ENCODE data around the gene PAFAH2.

Gene PAFAH2

DNA sequence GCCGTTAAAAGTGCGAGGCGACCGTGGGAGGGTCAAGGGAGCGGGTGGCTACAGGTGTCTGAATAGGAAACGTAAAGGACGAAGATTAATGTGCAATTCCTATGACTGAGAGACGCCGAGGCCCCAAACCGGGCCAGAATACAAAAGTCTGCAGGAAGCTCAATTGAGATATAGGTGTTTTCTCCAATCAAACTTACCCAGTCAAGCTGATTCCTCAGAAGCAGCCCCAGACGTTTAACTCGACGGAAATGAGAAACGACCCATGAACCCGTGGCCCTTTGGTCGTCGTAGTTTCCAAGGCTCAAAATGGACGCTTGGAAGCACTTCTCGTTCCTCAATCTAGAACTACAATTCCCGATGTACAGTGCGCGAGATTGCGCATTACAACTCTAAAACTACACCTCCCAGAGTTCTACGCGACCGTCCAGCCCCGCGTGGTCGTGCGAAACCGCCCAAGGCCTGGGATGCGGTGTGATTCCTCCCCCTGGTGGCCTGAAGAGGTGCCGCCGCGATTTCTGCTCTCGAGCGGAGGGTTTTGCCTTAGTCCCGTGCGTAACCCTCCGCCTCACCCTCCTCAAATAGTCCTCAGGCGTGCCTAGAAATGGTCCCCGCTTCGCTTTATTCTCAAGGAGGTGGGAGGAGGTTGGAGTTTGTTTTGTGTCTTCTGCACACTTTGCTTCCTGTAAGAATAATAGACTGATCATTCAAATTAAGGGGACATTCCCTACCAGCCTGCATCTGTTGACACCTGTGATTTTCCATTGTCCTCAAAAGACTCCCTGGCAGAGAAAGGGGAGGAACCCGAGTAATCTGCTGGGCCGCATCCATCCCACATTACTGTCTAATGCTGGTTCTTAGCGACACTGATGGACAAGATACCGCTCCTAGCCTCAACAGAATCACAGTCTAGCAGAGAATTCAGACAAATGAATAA lies at the start of gene PAFAH2:
PAFAH2 (minus strand) TSS at position 236 of the 934 bp plus-strand sequence. CDS start 7,247 bp downstream, outside the sequence.
- peak; percentile 97 for DNase-seq (ENCODE audit: low spot score)

DNA sequence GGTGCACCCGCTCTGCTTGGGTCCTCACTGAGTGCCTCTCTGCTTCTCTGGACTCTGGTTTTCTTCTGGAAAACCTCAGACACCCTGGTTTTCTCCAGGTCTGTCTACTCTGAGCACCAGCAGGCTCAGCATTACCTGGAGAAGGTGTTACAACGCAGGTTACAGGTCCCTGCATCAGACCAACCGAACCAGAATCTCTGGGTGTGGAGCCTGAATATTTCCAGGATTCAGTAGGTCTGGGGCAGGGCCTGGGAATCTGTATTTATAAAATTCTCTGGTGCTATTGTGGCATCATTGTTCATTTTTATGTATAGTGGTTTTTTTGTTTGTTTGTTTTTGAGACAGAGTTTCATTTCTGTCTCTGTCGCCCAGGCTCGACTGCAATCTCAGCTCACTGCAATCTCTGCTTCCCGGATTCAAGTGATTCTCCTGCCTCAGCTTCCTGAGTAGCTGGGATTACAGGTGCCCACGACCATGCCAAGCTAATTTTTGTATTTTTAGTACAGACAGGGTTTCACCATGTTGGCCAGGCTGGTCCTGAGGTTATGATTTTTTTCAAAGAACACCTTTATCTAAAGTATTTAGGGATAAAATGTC lies 49.5 kb upstream of the PAFAH2 start:
- no peak for DNase-seq (ENCODE audit: low spot score)

DNA sequence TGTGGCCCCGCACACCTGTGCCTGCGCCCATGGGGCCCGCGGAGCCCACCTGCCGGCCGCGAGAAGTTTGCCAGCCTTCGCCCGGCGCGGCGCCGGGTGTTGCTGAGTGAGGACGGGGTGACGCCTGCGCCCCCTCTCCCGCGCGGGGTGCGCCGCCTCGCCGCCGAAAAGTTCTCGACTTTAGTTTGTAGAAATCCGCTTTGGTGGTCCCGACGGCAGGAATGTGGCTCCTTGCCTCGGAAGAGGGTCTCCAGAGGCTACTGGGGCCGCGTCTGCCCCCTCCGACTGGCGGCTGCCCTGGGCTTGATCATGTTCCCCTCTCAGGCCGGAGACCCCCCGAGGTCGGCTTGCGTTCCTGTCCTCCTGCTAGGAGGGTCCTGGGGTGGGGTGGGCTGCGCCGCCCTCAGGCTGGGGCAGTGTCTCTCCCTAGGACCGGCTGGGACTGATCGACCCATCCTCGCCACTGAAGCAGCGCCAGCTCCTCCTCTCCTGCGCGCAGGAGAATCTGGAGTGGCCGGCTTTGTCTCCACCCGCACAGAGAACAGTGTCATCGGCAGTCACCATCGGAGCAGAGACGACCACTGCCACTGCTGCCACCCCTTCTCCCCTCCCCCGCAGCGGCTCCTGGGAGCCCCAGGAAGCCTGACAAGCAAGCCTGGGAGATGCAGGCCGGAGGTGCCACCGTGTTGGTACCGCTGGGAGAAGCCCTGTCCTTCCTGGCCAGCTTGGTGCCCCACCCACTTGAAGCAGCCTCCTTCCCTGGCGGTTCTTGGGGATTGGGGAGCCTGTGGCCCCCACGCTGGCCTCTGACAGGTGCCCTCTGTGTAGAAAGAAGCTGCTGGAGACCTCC lies 48.6 kb upstream of the PAFAH2 start:
- no peak for DNase-seq (ENCODE audit: low spot score)

DNA sequence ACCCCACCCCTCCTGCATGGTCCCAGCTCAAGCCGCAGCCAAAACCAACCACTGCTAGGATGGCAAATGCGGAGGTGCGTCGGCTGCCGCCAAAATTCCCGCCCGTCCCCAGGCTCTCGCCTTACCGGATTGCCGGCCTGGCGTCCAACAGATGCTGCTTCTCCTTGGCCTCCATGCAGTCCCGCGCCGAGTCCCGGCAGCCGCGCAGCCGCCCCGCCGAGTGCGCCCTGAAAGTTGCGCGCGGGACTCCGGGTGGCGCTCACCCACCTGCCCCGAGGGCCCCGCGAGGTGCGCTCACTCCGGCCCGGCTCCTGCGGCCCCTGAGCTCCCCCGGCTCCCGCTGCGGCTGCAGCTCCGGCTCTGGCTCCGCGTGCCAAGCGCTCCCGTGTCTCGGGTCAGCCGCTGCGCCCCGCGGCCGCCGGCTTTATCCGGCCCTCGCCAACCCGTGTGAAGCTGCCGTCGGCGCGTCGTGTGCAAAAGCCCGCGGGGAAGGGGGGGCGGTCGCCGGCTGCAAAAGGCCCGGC lies 47.9 kb upstream of the PAFAH2 start, which contains the start of gene SLC30A2:
SLC30A2 (minus strand) TSS at position 397 of the 524 bp plus-strand sequence; CDS start at position 175, 222 bp downstream.
- DNase-seq (ENCODE audit: low spot score), result peak; percentile 68

DNA sequence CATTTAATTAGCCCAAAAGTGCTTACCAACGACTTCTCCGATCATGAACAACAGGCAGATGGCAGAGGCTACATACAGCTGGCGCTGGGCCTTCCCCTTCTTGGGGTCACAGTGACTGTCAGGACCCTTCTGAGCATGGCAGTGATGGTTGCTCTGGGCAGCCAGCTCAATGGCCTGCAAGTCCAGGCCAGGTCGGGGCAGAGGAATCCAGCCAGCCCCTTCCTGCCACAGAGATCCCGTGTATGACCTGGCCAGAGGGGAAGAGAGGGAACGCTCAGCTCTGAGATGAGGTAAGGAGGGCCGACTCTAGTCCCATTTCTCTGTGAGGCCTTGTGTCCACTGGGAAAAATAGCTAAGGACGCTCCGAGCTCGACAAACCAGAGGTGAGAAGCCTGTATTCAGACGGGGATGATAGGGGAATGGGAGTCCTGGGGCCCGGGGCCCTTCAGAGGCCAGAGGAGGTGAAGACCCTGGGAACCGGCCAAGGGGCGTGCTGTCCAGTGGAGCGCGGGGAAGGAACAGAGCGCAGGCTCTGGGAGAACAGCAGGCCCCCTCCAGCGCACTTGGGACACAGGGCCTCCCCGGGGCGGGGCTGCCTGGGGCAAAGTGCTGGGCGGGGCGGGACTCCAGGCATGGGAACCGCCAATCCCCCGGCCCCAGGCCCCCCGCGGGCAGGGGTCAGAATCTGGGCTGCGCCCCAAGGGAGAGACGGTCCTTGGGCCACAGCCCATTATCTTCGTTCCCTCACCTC lies 47.3 kb upstream of the PAFAH2 start:
- no peak for DNase-seq (ENCODE audit: low spot score)

DNA sequence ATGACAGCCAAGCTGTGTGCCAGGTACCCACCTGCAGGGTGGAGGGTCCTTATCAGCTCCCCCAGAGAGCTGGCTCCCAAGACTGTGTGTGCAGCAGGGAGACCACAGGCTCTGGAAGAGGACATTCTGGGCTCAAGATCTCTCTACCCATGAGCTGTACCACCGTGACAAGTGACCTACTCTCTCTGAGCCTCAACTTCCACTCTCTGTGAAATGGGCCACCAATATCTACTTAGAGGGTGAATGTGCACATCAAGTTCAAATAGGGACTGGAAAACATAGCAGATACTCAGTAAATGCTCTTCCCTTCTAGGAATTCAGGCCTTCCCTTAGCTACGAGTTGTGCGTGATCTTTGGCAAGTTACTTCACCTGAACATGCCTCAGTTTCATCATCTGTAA lies 46.6 kb upstream of the PAFAH2 start:
- DNase-seq (ENCODE audit: low spot score), result no peak

DNA sequence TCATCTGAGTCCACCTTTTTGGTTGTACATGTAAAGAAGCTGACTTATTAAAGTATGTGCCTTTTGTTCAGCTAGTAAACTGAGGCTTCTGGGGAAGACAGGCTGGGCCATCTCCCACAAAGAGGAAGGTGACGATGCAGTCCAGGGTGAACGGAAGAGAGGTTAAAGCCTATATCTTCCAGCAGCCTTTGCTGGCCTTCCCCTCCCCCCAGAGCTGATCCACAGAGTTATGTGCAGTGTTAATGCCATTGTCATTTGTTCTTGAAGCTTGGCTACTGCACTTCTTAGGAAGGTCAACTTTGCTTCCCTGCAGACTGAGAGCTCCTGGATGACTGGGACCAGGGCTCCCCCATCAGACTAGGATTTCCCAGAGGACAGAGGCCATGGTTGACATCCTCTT lies 45.9 kb upstream of the PAFAH2 start:
- no peak for DNase-seq (ENCODE audit: low spot score)

DNA sequence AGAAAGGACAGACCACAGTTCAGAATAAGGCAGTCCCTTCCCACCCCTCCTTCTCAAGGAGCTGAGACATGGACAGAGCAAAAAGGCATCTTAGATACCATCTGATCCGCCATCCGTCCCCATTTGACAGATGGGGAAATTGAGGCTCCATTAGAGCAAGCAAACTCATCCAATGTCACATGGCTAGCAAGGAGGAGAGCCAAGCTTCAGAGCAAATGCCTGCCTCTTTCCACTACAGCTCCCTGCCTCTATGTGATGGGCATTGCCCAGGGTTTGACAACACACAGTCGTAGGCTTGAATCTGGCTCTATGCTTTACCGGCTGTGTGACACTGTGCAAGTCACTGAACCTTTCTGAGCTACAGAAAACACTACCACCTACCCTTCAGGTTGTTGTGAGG lies 44.1 kb upstream of the PAFAH2 start:
- DNase-seq (ENCODE audit: low spot score), result no peak

DNA sequence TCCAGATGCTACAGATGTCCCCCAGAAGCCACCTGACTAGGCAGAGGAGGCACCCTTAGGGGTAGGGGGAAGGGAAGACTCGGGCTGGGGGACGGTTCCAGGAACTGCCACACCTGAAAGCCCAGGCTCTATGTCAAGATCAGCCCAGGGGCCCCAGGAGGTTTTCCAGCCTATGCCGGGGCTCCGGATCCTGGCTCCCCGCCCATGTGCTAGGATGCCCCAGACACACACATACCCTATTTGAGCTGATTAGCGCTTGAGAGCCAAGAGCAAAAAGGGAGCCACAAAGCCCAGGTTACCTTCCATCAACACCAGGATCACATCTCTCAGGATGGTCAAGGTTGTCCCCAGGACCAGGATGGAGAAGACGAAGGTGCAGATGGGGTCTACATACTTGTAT lies 43.5 kb upstream of the PAFAH2 start:
- no peak for DNase-seq (ENCODE audit: low spot score)

DNA sequence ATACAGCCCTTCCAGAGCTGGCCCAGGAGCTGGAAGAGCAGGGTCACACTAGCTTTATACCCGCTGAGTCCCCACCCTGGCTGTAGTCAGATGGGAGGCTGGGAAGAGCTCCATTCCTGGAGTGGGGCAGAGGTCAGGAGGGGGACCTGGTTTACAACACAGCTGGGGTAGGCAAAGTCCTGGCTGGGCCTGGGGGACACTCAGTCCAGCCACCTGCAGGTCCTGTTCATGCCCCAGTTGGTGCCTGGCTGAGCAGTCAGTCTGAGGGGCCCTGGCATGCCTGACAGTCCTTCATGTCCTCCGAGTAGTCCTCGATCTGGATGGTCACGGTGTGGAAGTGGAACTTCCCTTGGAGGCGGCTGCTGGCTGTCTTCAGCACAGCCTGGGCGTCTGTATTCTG lies 41.0 kb upstream of the PAFAH2 start:
- DNase-seq (ENCODE audit: low spot score), result no peak

DNA sequence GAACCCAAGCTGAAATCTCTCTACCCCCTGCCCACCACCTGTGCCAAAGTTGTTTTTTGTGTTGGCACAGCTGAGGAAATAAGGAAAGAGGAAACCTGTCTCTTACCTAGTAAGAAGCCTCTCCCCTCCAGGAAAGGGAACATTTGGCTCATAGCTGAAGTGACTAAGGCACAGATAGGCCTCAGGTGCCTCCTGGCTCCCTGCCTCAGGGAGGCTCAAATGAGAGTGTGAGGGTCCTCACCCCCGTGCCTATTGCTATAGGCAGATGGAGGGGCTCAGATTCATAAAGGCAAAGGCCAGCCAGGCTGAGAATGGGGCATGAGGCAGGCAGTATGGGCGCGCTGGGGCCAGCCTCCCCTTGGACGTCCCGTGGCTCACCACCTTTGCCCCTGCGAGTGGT lies 40.6 kb upstream of the PAFAH2 start:
- no peak for DNase-seq (ENCODE audit: low spot score)

DNA sequence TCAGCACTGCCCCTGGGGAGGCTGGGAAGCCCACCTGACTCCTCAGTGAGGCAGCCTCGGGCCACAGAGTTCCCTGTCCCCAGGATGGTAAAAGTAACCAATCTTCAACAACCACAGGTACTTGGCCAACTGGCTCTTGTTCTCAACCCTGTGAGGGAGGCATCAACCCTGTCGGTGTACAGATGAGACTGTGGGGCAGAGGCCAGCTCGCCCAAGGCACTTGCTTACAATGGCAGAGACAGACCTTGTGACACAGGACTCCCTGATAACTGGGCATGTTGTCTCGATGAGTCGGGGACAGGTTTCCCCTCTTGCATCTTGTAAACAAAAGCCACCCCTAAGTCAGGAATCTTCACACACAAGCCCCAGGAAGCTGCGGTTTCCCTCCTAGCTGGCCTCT lies 40.0 kb upstream of the PAFAH2 start:
- no peak for DNase-seq (ENCODE audit: low spot score)

DNA sequence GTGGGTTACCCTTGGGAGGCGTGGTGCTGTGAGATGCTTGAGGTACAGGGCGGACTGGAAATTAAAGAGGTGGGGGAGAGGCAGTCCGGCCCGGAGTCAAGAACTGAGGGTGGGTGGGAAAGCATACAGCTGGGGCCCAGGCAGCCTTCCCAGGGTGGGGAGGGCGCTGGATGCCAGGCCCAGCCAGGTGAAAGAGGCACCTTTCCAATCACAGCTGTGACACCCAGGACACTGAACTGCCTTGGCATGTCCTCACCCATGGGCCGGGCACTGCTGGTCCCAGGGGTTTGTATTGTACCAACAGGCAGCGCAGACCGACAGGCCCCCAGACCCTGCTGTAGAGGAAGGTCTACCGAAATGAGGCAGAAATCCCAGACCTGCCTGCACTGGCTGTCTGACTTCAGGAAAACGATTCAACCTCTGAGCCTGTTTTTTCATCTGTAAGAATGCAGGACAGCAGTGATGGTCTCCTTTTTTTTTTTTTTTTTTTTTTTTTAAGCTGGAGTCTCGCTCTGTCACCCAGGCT lies 39.0 kb upstream of the PAFAH2 start:
- DNase-seq (ENCODE audit: low spot score), result no peak

DNA sequence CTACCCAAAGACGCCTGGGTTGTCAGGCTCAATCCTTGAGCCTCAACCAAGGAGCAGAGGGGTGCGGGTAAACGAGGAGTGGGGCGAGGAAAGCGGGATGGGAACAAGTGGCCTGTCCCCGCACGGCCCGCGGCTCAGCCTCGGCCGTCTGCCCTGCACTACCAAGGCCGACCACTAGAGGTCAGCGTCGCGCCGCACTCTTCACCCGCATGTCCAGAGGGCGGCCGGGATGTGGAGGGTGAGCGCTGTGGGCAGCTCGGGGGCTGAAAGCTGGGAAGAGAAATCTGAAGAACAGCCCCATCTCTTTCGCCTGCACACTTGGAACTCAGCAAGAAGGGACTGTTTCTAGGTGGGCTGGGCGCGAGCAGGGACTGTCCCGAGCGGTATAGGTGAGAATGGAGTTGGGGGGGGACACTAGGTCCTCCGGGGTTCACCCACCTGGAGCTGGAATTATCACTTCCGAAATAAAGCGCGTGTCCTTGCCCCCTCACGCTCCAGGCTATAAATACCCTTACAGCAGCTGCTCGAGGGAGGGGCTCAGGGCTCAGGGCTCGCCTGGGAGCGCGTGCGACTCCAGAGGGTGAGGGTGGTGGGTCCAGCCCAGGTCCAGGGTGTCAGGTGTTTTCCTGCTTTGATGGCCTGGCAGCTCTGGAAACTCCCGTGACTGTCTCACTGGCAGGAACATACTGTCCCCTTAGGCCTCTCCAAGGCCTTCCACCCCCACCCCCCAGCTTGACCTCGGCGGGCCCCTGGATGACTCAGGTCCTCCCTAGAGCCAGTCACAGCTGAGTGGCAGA lies 38.3 kb upstream of the PAFAH2 start:
- peak; percentile 94 for DNase-seq (ENCODE audit: low spot score)

DNA sequence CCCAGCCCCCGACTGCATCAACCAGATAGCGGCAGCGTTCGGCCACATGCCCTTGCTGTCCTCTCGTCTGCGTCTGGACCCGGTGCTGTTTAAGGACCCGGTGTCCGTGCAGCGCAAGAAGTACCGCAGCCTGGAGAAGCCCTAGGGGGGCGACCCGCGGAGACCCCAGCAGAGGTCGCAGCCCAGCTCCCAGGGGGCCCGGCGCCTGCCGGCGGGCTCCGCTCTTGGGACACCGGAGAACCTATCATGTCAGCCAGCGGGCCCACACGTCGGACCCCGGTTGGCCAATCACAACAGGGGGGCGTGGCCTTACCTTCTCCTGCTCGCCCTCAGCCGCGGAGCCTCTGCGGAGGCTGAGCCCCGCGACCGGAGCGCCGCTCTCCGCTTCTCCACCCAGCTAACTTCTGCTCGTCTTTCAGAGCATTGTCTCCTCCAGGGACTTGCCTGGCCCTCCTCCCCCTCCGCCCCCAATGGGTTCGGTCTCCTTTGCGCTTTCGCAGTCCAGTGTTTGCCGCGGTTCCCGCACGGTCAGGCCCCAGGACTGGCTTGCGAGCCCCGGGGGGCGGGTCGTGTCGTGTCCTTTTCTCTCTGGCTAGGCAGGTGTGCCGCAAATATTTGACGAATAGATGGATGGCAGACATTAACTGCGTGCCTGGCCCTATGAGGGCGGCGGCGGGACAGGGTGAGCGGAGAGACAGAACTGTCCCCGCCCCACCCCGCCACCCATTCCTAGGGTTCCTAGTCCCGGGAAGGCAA lies 37.5 kb upstream of the PAFAH2 start:
- peak; percentile 97 for DNase-seq (ENCODE audit: low spot score)

DNA sequence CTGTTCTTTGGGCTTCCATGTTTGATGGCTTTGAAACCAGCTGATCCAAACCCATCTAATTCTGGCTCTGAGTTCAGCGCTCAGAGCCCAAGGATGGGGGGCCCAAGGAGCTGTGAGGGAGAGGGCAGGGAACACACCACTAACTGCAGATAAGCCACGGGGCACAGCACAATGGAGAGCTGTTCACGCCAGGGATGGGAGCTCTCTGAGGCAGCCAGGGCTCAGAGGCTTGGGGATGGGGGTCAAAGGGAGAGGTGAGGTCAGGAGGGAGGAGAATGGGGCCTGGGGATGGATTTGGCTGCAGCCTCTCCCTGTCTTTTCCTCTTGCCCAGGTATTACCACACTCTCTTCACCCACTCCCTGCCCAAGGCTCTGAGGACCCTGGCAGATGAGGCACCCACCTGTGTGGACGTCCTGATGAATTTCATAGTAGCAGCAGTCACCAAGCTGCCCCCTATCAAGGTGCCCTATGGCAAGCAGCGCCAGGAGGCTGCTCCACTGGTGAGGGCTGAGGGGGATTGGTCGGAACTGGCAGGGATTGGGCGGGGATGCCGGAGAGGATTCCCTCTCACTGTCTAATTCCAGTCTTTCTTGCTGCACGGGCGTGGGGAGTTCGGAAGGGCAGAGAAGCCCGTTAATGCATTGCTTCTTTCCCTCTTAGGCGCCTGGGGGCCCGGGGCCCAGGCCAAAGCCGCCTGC lies 36.8 kb upstream of the PAFAH2 start:
- DNase-seq (ENCODE audit: low spot score), result no peak

DNA sequence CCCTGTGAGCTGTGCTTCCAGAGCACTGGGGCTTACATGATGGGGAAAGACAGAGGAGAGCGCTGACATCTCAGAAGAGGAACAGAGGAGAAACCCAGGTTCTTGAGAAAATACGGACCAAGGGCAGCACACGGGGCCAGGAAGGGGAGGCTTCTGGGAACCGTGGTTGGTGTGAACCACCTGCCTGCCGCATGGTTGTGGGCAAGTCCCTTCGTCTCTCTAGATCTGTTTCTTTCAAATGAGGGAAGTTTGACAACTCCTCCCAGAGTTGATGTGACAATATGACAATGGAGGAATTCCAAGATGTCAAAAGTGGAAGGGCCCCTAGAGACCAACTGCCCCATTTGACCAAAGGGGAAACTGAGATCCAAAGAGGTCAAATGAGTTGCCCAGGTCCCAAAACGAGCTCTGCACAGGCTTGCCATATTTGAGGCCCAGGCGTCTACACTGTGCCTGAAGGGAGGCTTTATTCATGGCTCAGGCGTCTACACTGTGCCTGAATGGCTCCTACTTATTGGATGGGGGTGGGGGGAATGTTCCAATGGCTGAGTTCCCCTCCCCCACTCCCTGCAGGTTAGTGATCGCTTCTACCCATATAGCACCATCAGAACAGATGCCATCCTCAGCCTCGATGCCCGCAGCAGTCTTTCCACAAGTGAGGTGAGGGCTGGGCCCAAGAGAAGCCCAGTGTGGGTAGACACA lies 34.9 kb upstream of the PAFAH2 start:
- no peak for DNase-seq (ENCODE audit: low spot score)

DNA sequence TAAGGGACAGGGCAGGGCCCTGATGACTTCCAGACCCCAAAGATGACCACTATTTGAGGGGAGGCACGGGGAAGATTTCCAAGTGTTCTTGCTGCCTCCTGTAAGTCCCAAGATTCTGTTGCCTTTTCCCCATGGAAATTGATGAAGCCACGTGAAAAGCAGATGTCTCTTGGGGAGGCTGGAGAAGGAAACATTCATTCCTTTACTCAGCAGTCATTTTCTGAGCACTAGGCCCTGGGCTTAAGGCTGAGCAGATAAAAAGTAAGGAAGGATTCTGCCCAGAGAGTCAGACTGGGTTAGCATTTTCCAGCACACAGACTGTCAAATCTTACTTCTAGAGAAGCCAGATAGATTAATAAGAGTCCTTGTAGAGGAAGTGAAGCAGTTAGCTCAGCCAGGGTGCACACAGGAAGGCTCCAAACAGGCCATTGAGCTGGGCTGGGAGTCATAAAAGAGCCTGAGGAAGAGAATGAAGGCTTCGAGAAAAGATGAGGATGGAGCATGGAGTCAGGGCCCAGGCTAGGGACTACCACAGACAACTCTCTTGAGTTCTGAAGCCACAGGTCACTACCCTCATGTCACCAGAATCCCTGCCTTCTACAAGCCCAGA lies 33.9 kb upstream of the PAFAH2 start:
- DNase-seq (ENCODE audit: low spot score), result no peak

Measured in ecto neural progenitor cell (in vitro differentiated cells).